Inflammatory macrophage treated with lipopolysaccharide for 4 hours (primary cell): ENCODE results near the gene CDK14.
"Not testable (repeated sequence)": the region's sequence is repeated elsewhere in the genome, so short reads cannot be mapped to it uniquely, and the experiment has no call there.

Experiments used
- DNase-seq: peaks from one replicate; pipeline ENCODE4 v3.0.0-alpha.2; 2020

CDK14 gene

DNA sequence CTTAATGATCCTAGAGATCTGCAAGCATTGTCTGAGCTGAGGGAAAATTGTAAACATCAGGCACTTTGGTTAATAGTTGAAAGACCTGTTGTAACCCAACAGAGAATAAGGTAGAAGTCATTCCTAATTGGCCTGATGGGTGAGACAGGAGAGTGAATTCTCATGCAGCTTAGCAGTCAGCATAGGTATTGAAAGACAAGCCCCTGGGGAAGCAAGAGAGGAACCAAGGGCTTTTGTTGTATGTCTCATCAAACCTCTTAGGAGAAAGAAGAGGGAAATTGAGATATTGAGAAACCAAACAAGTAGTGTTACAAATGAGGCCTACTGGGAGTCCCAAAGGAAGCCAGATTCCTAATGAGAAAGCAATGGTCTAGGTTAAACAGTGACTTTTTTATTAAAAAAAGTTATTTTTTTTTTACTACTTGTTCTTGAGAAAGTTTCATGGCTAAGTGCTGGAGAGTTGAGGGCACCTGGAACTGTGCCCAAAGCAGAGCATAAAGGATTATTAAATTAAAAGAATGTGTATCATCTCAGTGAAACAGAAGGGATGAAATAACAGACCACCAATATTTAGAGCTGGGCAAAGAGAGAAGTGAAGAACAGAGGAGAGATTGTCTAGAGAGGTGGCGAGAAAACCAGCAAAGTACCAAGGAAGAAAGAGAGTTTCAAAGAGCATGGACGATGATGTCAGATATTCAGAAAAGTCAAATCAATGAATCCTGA lies 168.9 kb downstream of the CDK14 start:
- DNase-seq, result peak; percentile 8

DNA sequence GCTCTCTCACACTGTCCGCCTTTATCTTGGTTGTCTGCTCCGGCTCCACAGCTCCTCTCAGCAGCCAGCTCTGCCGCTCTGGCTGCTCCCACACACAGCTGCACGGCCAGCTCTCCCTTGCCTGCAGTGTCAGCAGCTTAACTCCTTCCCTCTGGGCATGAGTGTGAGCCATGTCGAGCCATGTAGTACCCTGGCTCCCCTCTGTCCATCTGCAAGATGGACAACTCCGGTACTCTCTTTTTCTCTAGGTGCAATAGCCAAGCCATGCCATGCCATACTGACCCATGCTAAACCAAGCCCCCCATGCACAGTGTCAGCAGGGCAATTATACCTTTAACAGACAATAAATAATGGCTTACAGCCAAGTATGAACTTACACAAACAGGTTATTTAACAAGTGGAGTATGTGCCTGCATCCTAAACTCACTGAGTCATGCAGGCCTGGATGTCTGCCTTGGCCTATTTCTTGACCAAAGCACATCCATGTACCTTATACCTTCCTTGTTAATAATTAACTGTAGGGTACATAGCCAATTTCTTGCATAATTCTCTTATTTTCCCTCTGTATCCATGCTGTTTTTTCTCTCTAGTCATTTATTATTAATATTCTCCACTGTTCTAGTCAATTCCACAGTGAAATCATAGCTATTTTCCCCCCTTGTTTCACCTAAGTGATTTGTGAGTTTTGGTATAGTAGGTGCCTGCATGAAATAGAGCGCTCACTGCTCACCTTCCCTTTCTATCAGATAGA lies 170.9 kb downstream of the CDK14 start:
- no peak for DNase-seq

DNA sequence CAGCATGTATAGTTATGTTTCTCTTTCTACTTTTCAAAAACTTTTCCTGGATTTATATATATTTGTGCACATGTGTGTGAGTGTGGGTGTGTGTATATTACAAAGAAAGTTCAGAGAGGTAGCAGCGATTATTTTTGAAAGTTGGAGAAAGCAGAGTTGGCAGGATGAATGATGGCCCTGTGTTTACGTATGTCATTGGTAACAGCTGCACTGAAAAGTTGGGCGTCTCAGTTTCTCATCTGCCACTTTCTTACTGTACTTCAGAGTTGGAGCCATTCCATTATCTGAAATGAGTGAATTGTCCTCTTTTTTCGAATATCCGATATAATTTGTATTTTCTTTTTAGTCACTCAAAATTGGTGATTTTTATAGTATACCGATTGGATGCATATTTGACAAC lies 172.2 kb downstream of the CDK14 start:
- no peak for DNase-seq

- DNase-seq, result no peak
Measured at GRCh38 chr7:90769036-90769435, 172.9 kb downstream of the CDK14 start.

DNA sequence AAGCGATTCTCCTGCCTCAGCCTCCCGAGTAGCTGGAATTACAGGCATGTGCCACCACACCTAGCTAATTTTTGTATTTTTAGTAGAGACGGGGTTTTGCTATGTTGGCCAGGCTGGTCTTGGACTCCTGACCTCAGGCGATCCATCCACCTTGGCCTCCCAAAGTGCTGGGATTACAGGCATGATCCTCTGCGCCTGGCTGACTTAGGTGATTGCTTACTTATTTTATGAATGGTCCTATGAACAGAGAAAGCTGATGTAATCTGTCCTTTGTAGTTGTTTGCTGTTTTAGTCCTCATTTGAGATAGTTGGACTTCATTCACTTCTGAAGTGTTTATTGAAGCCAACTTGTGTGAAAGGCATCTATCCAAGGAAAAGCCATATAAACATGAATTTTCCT lies 173.4 kb downstream of the CDK14 start:
- DNase-seq, result not testable (repeated sequence)

GRCh38 chr7:90771281-90771680 lies 175.2 kb downstream of the CDK14 start:
- no peak for DNase-seq

GRCh38 chr7:90772410-90772809 lies 176.3 kb downstream of the CDK14 start:
- DNase-seq, result peak; percentile 77

DNA sequence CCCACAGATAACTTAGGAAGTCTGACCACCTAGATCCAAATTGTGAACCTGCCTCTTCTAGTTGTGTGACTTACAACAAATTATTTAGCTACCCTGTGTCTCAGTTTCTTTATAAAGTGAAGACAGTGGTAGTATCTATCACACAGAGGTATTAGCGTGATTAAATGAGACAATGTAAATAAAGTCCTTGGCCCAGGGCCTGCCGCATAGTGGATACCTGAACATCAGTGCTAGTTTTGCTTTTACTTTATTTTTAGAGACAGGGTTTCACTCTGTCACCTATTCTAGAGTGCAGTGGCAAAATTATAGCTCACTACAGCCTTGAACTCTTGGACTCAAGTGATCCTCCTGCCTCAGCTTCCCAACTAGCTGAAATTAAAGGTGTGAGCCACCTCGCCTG lies 177.1 kb downstream of the CDK14 start:
- DNase-seq, result no peak

DNA sequence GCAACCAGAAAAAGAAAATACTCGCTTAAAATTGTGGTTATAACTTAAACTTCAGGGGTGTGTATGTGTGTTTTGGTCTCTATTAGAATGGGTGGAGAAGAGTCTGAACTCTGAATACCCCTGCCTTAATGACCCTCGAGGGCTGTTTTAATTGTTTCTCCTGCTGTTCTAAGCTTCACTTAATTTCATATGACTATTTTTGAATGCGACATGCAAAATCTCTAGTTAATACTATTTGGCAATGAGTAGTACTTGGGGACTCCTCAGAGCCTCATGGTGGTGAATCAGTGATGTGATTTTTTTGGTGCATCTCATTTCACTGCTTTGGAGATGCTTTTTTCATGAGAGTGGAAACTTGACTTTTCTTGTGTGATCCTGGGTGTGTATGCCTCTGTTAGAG lies 178.6 kb downstream of the CDK14 start:
- no peak for DNase-seq

DNA sequence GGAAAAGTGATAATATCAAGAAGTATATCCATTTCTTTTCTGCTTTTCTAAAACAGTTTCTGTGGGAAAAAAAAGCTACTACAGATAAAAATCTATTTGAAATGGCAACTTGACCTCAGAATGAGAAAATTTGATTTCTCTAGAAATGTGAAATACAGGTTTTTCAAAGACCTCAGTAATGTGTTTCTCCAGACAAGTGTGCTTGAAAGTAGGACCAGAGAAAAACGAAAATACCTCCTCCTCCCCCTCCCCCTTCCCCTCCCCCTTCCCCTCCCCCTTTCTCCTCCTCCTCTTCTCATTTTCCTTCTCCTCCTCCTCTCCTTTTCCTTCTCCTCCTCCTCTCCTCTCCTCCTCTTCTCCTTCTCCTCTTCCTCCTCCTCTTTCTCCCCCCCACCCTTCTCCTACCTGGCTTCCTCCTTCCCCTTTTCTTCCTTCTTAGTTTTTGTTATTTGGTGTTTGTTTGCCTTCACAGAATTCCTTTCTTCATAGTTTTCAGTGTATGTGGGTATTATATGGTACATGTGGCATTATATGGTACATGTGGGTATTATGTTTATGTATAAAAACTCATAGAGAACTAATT lies 179.4 kb downstream of the CDK14 start:
- no peak for DNase-seq

- no peak for DNase-seq
Measured at GRCh38 chr7:90777041-90777440, 180.9 kb downstream of the CDK14 start.

- DNase-seq, result no peak
Measured at GRCh38 chr7:90777465-90777864, 181.3 kb downstream of the CDK14 start.

- no peak for DNase-seq
Measured at GRCh38 chr7:90777886-90778285, 181.8 kb downstream of the CDK14 start.

DNA sequence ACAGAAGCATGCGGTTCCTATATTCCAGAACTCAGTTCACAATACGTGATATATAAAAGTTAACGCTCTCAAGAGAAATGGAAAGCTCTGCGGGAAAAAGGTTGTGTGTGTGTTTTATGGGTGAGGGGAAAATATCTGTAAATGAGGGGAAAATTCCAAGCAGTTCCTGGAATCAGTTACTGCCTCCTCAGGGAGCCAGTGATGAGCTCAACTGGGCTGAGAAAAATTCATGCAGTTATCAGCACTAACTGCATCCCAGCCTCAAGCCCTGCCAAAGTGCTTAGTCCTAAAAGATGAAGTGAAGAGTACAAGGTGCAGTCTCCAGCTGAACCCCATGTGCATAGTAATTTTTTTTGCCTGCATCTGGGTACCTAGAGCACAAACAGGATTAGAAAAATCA lies 191.9 kb downstream of the CDK14 start:
- no peak for DNase-seq

DNA sequence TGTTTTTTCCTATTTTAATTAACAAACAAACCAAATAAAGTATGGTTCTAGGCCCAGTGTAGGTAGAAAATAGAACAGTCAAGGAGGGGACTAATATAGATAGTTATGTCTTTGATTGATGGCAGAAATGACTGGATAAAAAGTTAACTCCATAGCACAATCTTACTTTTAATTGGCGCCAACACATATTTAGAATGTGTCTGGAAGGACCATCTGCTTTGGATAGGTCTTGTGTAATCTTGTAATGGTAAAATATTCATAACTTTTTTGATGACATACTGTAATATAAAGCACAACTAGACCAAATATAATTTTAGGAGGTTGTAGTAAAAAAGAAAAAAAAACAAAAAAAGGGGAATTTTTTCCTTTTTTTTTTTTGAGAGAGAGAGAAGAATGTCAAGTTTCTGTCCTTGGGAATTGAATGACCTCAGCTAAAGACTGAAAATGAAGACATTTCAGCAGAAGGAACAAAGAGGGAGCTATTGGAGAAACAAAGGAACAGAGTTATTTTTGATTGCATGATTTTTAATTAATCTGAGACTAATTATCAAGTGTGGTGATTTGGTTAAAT lies 193.7 kb downstream of the CDK14 start:
- DNase-seq, result no peak

GRCh38 chr7:90791596-90791995 lies 195.5 kb downstream of the CDK14 start:
- no peak for DNase-seq

GRCh38 chr7:90792301-90792700 lies 196.2 kb downstream of the CDK14 start:
- no peak for DNase-seq

DNA sequence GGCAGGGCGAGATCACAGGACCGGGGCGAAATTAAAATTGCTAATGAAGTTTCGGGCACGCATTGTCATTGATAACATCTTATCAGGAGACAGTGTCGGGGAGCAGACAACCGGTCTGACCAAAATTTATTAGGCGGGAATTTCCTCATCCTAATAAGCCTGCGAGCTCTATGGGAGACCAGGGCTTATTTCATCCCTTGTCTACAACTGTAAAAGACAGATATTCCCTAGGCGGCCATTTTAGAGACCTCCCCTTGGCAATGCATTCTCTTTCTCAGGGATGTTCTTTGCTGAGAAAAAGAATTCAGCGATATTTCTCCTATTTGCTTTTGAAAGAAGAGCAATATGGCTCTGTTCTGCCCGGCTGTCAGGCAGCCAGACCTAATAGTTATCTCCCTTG lies 198.1 kb downstream of the CDK14 start:
- not testable (repeated sequence) for DNase-seq

GRCh38 chr7:90797596-90797995 lies 201.5 kb downstream of the CDK14 start:
- no peak for DNase-seq

DNA sequence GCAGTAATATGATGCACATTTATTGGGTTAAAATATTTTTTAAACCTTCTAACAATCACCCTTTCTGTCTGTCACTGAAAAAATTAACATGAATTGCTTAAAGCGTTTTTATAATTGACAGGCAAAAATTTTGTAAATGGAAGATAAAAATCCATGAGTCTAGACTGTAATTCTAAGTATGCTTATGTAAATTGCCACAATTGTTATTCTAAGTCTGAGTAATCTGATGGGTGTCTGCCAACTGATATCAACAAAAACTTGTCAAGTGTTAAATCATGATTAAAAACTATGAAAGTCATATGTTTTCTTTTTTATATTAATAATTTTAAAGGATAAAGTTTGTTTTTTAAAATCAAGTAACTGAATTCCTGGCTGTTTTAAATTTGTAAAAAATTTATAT lies 208.2 kb downstream of the CDK14 start:
- DNase-seq, result no peak

DNA sequence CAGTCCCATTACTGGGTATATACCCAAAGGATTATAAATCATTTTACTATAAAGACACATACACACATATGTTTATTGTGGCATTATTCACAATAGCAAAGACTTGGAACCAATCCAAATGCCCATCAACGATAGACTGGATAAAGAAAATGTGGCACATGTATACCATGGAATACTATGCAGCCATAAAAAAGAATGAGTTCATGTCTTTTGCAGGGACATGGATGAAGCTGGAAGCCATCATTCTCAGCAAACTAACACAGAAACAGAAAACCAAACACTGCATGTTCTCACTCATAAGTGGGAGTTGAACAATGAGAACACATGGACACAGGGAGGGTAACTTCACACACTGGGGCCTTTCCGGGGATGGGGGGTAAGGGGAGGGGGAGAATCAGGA lies 219.4 kb downstream of the CDK14 start:
- not testable (repeated sequence) for DNase-seq

- peak; percentile 5 for DNase-seq
Measured at GRCh38 chr7:90816511-90817142, 220.5 kb downstream of the CDK14 start.

DNA sequence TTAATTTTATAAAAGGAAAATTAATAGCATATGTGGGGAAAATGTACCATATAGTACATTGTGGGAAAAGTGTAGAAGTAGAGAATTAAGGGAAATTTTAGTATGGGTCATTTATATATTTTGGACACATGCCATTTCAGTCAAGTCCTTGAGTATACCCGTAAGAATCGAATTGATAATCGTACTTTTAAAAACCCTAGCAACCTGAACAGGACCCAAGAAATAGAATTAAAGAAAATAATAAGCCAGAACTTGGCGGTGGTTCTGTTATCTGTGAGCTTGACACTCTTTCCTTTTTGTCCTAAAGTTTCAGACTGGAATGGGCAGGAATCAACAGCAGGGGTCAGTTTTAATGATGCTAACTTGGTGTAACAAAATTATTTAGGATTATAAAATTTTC lies 221.0 kb downstream of the CDK14 start:
- DNase-seq, result no peak
